Measurements from ENCODE around the gene CLDN34.
A peak's percentile ranks its signal among the peaks of the same experiment; 100 is the strongest.

The CLDN34 gene

DNA sequence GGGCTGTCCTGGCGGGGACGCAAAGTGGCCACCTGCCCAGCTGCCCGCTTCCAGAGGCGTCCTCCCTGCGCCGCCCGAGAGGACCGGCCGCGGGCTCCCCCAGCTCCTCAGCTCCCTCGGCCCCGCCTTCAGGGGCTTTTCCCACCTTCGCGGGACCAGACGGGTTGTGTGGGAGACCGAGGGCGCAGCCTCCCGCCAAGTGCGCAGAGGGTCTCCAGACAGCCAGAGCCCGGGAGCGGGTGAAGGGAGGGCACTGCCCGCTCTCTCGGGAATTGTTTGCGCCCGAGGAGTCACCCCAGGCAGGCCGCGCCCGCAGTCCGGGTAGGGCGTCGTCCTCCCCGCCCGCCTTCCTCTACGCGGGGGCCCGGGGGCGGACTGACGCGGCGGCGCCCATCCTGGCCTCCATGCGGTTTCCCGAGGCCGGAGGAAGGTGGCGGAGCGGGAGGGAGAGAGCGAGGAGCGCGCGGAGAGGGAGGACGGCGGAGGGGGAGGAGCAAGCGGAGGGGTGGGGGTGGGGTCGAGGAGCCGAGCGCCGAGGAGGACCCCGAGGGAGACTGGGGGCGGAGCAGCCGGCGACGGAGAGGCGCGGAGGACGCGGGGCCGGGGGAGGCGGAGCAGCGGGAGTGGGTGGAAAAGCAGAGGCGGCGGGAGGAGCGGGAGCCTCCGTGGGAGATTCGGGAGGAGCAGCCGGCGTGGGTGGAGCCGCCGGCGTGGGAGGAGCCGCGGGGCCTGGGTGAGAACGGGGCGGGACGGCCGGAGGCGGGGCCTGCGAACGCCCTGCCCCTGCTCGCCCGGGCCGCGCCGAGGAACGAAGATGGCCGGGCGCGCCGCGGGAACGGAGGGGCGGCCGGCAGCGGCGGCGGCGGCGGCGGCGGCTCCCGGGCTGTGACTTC lies 47.5 kb downstream of the CLDN34 start:
- DNase-seq (ENCODE audit: insufficient read length, low spot score) (peak; percentile 81), FAIRE-seq (peak; percentile 62)

DNA sequence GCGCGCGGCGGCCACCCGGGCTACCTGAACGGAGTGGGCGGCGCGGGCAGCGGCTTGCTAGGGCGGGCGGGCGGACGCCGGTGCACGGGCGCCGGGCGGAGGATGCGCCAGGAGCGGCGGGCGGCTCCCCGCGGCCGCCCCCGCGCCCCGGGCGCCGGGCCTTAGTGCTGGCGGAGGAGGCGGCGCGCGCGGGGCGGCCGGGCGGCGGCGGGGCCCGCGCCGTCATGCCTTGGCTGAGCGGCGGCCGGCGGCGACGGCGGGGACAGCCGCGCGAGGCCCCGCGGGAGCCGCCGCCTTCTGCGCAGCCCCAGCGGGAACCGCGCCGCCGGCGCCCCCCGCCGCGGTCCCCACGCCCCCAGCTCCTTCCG lies 48.2 kb downstream of the CLDN34 start:
- no peak for DNase-seq (ENCODE audit: insufficient read length, low spot score)
- FAIRE-seq, result no peak

DNA sequence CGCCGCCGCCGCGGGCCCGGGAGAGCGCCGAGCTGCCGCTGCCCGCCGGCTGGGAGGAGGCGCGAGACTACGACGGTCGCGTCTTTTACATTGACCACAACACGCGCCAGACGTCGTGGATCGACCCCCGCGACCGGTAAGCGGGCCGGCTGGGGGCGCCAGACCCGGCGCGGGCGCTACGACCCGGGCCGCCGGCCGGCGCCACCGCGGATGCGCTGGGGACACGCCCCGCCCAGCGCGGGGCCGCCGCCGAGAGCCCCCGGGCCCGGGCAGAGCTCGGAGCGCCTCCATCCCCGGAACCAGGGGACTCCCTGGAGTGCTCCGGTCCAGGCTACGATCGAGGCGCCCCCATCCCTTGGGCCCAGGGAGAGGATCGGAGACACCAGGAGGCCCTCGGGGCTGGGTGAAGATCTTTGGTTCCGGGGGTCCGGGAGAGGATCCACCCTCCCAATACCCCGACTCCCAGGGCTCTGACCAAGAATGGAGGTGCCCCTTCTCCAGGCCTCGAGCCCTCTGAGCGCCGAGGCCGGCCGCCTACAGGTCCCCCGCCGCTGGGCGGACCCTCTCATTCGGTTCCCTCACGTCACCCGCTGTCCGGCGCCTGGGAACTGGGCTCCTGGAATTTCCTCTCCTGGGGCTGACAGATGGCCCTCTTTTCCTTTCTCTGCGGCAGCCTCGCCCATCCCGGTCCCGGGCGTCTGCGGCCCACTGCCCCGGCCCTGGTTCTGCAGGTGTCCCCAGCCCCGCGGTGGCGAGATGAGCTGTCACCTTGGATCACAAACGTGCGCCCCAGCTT lies 48.8 kb downstream of the CLDN34 start:
- FAIRE-seq, result no peak

DNA sequence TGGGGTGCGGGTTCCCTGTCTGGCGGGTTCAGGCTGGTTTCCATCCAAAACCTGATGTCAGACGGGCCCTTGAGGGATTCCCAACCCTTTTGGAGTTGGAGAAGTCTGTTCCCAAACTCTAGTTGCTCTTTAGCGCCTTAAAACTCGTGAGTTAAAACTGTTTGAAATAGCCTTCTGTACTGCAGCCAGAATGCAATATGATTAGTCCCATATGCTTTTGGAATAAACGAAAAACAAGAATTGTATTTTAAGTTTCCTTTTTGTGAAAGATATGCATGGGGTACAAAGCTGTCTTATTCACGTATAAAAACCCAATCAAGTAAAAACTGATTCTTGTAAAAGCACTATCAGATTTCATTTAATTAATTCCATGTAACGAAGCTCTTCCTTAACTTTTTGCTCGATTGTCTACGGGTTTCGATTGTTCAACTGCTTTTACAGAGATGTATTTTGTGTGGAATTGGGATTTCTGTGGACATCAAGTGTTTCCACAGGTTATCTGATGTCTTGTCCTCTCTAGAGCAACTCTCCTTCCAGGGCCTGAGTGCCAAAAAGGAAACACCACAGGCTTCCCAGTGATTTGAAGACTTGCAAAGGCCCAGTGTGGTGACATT lies 49.5 kb downstream of the CLDN34 start:
- peak; percentile 73 for FAIRE-seq

More for the DNA sequence above, 48.8 kb downstream of the CLDN34 start:
- no peak for DNase-seq (ENCODE audit: insufficient read length, low spot score)

DNA sequence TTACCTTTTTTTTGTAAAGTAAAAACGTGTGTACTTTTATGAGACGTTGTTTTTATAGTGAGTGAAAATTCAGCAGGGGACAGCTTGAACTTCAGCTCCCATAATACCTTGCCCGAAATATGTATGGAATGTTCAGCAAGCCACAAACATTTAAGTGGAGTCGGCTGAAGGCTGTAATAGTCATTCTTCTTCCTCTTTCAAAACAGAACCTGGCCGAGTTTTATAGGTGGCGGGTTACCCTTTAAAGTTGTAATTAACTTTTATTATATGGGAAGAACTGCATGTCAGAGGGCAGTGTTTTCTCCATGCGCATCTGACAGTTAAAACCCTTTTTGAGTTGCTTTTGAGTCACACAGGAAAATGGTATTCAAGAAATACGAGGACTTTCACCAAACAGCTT lies 50.7 kb downstream of the CLDN34 start:
- DNase-seq (ENCODE audit: insufficient read length, low spot score) (no peak), FAIRE-seq (no peak)

More for the DNA sequence above, 49.5 kb downstream of the CLDN34 start:
- no peak for DNase-seq (ENCODE audit: insufficient read length, low spot score)

Measured in GM19239 (cell line).